GM18505 (cell line): Measurements from ENCODE around the gene HGFAC.
"Not testable (repeated sequence)": the region's sequence is repeated elsewhere in the genome, so short reads cannot be mapped to it uniquely, and the experiment has no call there.

Source experiments
- ATAC-seq: cut with Tn5 transposase; IDR thresholded peaks from one replicate; pipeline ENCODE4 v1.9.1; 2021; ENCODE audit not compliant: unreplicated experiment
- POLR2A ChIP-seq: IDR thresholded peaks from 4 replicates; pipeline ENCODE4 v1.6.1; 2011; ENCODE audit warnings: borderline replicate concordance; ENCODE audit not compliant: insufficient read depth, insufficient read length; ENCODE audit errors: extremely low read depth

Gene HGFAC

GRCh38 chr4:3458371-3458770 is 16.6 kb downstream of the HGFAC start:
- no peak for TF ChIP-seq POLR2A
- ATAC-seq = no peak

GRCh38 chr4:3459156-3459555 is 17.4 kb downstream of the HGFAC start:
- not testable (repeated sequence) for ATAC-seq

GRCh38 chr4:3460926-3461325 is 19.2 kb downstream of the HGFAC start:
- ATAC-seq = no peak
- TF ChIP-seq POLR2A = no peak

- no peak for ATAC-seq
- no peak for TF ChIP-seq POLR2A
These were observed 19.9 kb downstream of the HGFAC start for GRCh38 chr4:3461515-3462291.

- no peak for ATAC-seq
- TF ChIP-seq POLR2A = no peak
These were observed 20.6 kb downstream of the HGFAC start for GRCh38 chr4:3462321-3462789.

- ATAC-seq = no peak
- TF ChIP-seq POLR2A = no peak
These were observed 21.1 kb downstream of the HGFAC start, which contains the start of gene DOK7 for GRCh38 chr4:3462790-3463415. Gene DOK7 (plus strand): TSS chr4:3463306. CDS start chr4:3463376, 70 bp downstream.

- TF ChIP-seq POLR2A = no peak
- ATAC-seq = no peak
These were observed 22.0 kb downstream of the HGFAC start for GRCh38 chr4:3463556-3464348.

GRCh38 chr4:3464349-3464905 is 22.7 kb downstream of the HGFAC start:
- ATAC-seq = no peak
- no peak for TF ChIP-seq POLR2A

GRCh38 chr4:3464911-3465697 is 23.3 kb downstream of the HGFAC start:
- no peak for TF ChIP-seq POLR2A
- ATAC-seq = no peak

GRCh38 chr4:3465698-3466671 is 24.2 kb downstream of the HGFAC start:
- ATAC-seq = no peak
- TF ChIP-seq POLR2A = no peak

- TF ChIP-seq POLR2A = no peak
- ATAC-seq = no peak
These were observed 25.2 kb downstream of the HGFAC start for GRCh38 chr4:3466691-3467600.
